HG02970 (cell line): Measurements from ENCODE around the gene FGD6.
"Not testable (repeated sequence)": the region's sequence is repeated elsewhere in the genome, so short reads cannot be mapped to it uniquely, and the experiment has no call there.

Experiments used
- ATAC-seq: cut with Tn5 transposase; IDR thresholded peaks from one replicate; pipeline ENCODE4 v1.9.1; 2021; ENCODE audit warnings: mild to moderate bottlenecking, moderate library complexity, moderate number of reproducible peaks; ENCODE audit not compliant: unreplicated experiment, low FRiP score

Gene FGD6

DNA sequence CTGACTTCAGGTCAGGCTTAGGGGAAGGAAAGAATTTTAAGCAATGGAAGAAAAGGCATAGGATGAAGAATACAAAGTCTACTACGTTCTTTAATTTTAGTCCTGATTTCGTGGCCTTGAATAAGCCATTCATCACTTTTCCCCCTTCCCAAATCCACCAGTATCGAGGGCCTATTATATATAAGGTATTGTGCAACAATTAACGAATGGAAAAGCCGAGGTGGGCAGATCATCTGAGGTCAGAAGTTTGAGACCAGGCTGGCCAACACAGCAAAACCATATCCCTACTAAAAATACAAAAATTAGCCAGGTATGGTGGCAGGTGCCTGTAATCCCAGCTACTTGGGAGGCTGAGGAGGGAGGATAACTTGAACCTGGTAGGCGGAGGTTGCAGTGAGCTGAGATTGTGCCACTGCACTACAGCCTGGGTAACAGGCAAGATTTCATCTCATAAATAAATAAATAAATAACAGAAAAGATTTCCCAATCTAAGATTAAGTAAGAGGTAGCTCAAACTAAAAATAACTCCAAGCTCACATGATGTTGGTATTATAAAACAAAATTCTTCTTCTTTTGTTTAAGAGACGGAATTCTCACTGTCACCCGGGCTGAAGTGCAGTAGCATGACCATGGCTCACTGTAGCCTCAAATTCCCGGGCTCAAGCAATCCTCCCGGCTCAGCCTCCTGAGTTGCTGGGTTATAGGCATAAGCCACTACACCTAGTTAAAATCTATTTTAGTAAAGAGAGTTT lies 85.5 kb downstream of the FGD6 start:
- no peak for ATAC-seq

DNA sequence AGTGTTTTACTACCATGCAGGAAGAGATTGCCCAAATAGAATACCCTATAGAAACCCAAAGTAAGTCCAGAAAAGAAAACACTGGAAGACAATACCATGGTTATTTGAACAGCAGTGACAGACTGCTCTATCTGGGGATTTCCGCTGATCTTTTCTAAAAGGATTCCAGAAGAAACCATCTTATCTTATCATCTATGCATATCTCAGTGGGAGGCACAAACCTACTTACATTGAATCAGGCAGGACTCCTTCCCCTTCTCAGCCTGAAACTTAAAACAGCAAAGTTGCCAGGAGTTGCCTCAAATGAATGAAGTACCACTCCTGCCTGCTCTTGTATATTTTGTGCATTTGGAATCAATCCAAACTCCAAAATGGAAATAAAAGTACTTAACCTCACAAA lies 87.2 kb downstream of the FGD6 start:
- no peak for ATAC-seq

DNA sequence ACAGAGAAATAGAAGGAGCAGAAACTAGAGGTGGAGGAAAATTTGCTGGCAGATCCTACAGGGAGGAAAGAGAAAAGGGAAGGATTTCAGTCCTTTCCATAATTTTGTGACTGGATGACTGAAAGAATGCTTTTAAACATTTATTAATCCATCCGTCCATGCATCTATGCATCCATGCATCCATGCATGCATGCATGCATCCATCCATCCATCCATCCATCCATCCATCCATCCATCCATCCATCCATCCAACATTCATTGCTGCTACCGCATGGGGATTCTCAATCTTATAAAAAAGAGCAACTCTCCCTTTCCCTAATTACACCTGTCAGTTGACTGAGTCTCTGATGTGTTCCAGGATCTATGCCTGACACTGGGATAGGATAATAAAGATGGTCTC lies 88.2 kb downstream of the FGD6 start:
- no peak for ATAC-seq

- ATAC-seq, result no peak
Observed at GRCh38 chr12:95126736-95127135, 90.5 kb downstream of the FGD6 start.

DNA sequence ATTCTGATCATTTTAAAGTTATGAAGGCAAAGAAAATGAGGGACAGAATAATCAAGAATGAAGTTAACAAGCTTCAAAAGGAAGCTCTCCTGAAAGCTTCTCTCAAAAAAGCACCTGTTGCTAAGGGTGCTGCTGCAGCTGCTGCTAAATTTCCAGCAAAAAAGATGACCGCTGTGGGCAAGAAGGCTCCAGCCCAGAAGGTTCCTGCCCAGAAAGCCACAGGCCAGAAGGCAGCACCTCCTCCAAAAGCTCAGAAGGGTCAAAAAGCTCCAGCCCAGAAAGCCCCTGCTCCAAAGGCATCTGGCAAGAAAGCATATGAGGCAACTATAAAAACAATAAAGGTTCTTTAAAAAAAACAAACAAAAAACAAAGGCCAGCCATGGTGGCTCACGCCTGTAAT lies 91.2 kb downstream of the FGD6 start:
- no peak for ATAC-seq

GRCh38 chr12:95124106-95124505 lies 93.2 kb downstream of the FGD6 start:
- ATAC-seq, result no peak

DNA sequence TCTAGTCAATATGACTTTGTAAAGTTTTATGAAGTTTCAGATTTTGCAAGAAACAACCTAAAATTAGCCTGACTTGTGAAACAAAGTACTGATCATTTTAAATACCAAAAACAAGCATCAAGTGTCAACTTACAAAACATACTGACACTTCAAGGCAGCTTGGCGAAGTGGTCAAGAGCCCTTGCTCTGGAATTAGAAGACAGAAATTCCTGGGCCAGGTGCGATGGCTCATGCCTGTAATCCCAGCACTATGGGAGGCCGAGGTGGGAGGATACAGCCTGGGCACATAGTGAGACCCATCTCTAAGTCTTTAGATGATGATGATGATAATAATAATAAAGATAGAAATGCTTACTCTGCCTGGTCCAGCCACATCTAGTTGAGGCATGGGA lies 98.5 kb downstream of the FGD6 start:
- no peak for ATAC-seq

GRCh38 chr12:95118138-95118787 lies 99.0 kb downstream of the FGD6 start:
- no peak for ATAC-seq

DNA sequence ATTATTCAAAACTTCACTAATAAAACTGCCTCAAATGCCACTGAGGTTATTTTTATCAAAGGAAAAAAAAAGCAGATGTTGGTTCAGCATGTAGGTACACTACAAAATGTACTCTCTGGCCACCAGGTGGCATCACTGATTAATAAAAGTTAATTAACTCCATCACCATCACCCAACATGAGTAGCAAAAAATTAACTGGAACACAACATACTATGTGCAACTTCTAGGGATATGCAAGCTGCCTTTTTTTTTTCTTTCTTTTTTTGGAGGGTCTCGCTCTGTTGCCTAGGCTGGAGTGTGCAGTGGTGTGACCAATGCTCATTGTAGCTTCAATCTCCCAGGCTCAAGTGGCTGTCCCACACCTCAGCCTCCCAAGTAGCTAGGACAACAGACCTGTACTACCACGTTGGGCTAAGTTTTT lies 100.1 kb downstream of the FGD6 start:
- no peak for ATAC-seq

GRCh38 chr12:95116773-95117172 lies 100.5 kb downstream of the FGD6 start:
- ATAC-seq, result no peak

DNA sequence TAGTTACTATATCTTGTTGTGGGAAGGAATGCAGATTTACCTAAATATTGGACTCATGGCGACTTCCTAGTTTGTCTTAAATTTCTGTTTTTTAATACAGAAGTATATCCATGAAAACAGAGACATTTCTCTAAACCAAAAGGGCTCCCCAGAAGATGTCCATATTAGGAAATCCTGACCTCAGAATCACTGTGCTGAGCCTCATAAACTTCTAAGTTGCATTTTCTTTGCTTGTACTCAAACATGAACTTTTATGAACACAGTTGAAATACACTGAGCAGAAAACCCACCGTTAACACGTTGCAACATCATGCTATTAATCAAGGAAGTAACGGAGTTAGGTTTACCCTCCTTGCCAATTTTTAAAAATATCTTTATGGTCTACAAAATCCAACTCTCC lies 100.9 kb downstream of the FGD6 start:
- no peak for ATAC-seq

DNA sequence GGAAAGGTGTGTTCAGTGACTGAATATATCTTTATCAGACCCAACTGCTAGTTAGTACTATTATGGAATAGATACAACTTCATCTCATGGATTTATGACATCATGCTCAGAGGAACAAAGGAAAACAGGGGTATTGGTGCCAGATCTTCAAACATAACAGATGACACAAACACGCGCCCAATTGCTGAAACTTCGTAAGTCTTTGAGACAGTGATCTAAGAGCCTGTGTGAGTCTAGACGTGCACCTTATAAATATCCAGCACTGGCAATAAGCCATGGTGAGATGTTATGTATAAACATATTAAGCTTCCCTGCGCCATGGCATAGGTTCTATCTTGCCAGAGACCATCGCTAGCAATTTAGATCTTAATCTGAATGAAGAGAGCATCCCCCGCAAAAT lies 101.6 kb downstream of the FGD6 start:
- no peak for ATAC-seq

GRCh38 chr12:95114766-95115405 lies 102.4 kb downstream of the FGD6 start:
- no peak for ATAC-seq

DNA sequence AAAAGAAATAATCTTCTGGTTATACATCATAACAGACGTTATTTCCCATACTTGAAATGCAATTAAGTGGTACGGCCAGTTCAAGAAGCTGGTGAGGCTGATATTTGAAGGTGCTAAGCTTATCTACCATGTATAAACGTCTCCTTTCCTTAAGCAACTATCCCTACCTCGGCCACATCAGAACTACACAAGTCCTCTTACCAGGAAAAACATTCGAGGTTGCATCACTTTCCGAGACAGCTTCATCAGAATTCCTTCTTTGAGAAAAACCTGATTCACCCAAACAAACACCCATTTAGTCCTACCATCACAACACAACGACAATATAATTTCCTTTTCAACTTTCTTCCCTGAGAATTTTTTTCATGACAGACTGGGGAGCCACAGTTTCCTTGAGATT lies 109.9 kb downstream of the FGD6 start:
- no peak for ATAC-seq

GRCh38 chr12:95105540-95105939 lies 111.7 kb downstream of the FGD6 start:
- no peak for ATAC-seq

DNA sequence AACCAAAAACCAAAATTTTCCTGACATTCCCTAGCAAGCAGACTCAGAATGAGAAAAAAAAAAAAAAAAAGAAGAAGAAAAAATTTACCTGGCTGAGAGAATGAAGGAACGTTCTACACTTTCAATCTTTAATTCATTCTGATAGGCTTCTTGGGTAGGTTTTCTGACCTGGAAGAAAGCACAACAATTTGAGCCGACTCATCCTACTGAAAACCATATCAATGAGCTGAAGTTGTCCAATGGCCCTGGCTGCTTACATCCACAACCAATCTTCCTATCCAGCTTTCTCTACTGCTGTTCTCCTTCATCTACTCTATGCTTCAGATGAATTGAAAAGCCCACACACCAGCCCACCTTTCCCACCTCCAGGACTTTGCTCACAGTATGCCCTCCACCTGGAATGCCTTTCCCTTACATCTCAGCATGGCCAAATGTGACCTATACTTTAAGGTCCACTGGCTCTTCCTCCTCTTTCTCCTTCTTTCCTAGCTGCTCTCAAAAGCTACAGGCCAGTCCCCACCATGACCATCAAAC lies 112.3 kb downstream of the FGD6 start:
- no peak for ATAC-seq

DNA sequence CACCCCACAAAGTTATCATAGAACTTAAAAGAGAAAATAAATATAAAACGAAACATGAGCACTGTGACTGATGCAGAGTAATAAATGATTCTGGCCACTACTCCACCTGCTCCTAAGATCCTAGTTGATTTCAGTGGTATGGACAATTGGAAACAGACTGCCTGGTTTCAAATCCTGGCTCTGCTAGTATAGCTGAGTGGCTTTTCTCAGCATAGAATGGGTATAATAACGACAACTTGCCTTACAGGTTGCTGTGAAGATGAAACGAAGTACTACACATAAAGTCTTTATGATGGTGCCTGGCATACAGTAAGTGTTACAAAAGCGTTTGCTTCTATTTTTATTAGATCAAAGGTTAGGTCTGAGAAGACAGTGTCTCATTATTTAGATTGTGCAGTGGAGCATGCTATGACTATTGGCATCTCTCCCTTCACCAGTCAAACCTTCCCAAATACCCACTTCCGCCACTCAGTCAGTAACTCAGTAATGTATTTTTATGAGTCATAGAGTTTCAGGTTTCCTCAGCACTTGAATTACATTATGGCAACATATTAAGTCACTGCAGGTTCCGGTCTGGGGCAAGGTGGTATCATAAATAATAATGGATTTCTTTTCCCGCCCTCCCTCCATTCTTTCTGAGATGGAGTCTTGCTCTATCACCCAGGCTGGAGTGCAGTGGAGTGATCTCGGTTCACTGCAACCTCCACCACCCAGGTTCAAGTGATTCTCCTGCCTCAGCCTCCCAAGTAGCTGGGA lies 114.2 kb downstream of the FGD6 start:
- ATAC-seq, result peak; percentile 77

GRCh38 chr12:95101957-95102356 lies 115.3 kb downstream of the FGD6 start:
- ATAC-seq, result not testable (repeated sequence)

DNA sequence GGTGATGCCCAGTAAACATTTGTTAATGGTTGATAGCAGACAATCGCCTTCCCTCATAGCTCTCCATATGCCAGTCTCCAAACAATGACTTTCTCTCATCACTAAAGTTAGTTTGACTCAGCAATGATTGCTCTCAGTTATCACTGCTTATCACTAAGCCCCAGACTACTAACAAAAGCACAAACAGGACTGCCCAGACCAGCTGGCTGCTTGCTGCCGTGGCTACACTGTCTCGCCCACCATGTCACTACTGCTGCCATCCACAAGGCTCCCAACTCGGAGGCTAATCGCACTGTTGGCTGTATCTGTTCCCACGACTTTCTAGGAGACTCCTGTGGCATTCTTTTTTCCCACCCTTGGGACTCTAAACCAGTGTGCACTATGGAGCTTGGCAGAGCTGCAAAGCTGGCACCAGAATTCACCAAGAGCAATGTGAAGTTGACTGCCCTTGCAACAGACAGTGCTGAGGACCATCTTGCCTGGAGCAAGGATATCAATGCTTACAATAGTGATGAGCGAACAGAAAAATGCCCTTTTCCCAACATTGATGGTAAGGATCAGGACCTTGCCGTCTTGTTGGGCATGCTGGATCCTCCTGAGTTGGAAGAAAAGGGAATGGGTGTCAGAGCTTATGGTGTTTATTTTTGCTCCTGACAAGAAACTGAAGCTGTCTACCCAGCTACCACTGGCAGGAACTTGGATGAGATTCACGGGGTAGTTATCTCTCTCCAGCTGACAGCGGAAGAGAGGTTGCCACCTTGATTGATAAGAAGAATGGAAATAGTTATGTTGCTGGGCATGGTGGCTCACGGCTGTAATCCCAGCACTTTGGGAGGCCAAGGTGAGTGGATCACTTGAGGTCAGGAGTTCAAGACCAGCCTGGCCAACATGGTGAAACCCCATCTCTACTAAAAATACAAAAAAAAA lies 116.7 kb downstream of the FGD6 start:
- ATAC-seq, result no peak
